PFSK-1 (cell line): ENCODE measurements around the gene AFF2.

Experiments
- FOXP2 ChIP-seq: optimal IDR thresholded peaks from 2 replicates; pipeline ENCODE3; 2011; ENCODE audit warnings: borderline replicate concordance, control low read depth, inconsistent platforms; ENCODE audit not compliant: insufficient read depth; ENCODE audit errors: extremely low read length, extremely low read depth
- POLR2AphosphoS5 ChIP-seq: IDR thresholded peaks from 2 replicates; pipeline ENCODE4 v1.6.1; 2012; ENCODE audit warnings: low read depth, mild to moderate bottlenecking, control low read depth, low read length, moderate library complexity
- SIN3A ChIP-seq: IDR thresholded peaks from 2 replicates; pipeline ENCODE4 v1.6.1; 2012; ENCODE audit warnings: mild to moderate bottlenecking, low read length, moderate library complexity, borderline replicate concordance; ENCODE audit not compliant: insufficient read depth
- TAF1 ChIP-seq: IDR thresholded peaks from 2 replicates; pipeline ENCODE4 v1.6.1; 2012; ENCODE audit warnings: low read length, control low read depth, borderline replicate concordance; ENCODE audit not compliant: insufficient read depth

- TF ChIP-seq TAF1 (no peak), POLR2AphosphoS5 (no peak), FOXP2 (no peak), SIN3A (no peak)
Measured at GRCh38 chrX:148811236-148811635, 310.8 kb downstream of the AFF2 start.
